Muscle of back (tissue), 11 donors: ENCODE results near the gene FGD2. TPM values are rescaled to one million over a fixed set of nuclear protein-coding genes. Genes with fewer than 3 reads are reported as not detected.
"Not testable (repeated sequence)": the region's sequence is repeated elsewhere in the genome, so short reads cannot be mapped to it uniquely, and the experiment has no call there.

ENCODE experiments used
- DNase-seq, 3 donors: peaks; one replicate each; pipeline versions ENCODE4 v3.0.0 to v3.0.0-alpha.2; 2013
- polyA plus RNA-seq, 10 donors: library from polyadenylated mRNA; unstranded; fragments of 120-200 nt; gene quantifications; one replicate each; pipeline ENCODE4 v1.2.1, GENCODE V29; 2013; ENCODE audit not compliant: insufficient read length in 10 of 10

The FGD2 gene
- polyA plus RNA-seq, 10 donors: 2.0 to 6.3 (median 3.4) TPM

DNA sequence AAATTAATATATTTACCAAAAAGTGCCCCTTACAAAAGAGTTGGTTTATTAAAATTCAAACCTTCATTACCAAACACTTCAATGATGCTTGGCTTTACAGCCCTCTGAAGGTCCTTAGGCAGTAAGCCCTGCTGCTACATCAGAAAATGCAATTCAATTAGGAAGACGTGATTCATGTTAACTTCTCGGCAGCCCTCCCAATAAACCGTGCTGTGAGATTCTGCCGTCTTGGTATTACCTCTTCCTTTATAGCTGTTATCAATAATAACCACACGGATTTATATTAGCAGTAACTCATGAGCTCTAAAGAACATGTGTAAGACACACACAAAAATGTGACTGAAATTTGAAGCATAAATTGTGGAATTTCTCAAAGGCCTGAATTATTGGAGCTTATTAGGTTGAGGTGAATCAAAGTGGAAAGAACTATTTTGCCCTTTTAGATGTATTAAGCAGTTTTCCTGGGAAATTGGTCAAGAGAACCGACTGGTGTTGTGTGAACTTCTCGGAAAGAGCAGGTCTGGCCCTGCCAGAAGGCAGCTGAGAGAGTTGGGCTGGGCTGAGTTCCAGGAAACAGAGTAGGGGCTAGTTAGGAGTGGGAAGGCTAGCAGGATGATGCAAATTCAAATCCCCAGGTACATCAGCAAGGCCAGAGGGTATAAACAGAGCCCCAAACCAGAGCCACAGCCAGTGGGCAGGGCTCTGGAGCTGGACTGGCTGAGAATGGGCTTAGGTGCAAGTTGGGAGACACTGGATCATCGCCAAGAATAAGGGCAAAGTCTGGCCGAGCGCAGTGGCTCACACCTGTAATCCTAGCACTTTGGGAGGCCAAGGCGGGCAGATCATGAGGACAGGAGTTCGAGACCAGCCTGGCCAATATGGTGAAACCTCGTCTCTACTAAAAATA lies 33.1 kb downstream of the FGD2 start:
- DNase-seq: peak; percentile 73 to 91 (median 90)

DNA sequence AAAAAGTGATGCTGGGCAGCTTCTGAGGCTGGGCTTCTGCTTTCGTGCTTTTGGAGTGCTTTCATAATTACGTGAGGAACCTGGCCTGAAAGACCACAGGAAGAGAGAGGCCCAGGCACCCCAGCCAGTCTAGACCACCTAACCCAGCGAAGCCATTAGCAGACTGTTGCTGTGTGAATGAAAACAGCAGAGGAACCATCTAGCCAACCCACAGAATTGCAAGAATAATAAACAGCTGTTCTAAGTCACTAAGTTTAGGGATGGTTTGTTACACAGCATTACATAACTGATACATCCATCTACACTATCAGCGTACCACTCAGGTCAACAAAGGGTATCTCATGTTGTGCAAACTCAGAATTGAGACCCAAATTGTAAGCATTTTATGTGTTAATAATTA lies 34.5 kb downstream of the FGD2 start:
- DNase-seq: no peak

GRCh38 chr6:37041521-37041920 lies 36.1 kb downstream of the FGD2 start:
- DNase-seq: no peak

DNA sequence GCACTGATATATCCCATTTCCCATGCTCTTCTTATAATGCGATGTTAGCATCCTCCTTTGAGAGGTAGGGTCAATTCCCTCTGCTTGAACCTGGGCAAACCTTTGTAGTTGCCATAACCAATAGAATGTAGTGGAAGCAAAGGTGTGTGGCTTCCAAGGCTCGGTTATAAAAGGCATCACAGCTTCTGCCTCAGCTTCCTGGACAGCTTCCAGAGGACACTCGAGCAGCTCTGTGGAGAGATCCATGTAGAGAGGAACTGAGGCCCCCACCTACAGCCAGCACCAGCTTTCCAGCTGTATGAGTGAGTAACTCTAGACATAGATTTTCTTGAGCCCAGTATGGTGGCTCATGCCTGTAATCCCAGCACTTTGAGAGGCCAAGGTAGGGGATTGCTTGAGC lies 36.7 kb downstream of the FGD2 start:
- no peak for DNase-seq

DNA sequence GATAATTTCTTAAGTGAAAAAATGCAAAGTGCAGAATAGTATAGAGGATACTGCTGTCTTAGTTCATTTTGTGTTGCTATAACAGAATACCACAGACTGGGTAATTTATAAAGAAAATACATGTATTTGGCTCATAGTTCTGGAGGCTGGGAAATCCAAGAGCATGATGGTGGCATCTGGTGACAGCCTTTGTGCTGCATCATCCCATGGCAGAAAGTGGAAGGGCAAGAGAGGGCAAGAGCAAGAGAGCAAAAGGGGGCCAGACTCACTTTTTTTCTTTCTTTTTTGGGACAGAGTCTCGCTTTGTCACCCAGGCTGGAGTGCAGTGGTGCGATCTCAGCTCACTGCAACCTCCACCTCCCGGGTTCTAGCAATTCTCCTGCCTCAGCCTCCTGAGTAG lies 37.6 kb downstream of the FGD2 start:
- DNase-seq: not testable (repeated sequence)

- no peak for DNase-seq
These were observed 41.9 kb downstream of the FGD2 start for GRCh38 chr6:37047346-37047688.

DNA sequence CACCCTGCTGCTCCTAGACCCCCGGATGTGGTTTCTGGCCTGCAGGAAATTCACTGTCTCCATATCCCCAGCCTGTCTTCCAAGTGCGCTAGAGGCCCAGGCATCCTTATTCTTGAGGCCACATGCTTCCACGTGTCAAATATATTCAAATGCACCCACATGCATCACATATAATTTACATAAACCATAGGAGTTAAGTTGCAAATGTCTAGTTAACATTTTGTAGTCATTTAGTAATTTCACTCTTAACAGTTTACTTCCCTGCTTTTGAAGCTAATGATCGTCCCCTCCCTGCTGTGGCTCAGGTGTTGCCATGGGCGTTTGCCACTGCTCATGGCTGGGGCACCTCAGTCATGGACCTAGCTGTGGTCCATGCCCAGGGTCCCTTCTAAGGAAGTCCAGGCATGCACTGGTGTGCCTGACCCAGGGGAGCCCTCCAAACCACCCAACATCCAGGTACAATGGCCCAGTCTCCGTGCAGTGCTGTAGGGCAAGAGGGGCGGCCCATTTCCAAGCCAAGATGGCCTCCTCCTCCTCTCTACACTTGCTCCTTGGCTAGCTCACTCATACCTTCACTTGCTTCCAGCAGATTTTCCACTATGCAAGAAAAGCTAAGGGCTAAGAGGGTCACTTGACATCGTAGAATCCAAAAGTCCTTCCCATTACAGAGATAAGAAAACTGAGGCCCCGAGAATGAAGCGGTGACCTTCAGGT lies 42.4 kb downstream of the FGD2 start:
- DNase-seq: no peak

GRCh38 chr6:37048403-37048850 lies 43.0 kb downstream of the FGD2 start:
- DNase-seq: no peak

- peak; percentile 56 to 71 (median 62) for DNase-seq
These were observed 43.6 kb downstream of the FGD2 start for GRCh38 chr6:37048851-37049757.

- DNase-seq: no peak
These were observed 44.2 kb downstream of the FGD2 start for GRCh38 chr6:37049758-37050044.

GRCh38 chr6:37050045-37050853 lies 44.8 kb downstream of the FGD2 start:
- peak in 2 of 3 donors; percentile 44 to 49 for DNase-seq

DNA sequence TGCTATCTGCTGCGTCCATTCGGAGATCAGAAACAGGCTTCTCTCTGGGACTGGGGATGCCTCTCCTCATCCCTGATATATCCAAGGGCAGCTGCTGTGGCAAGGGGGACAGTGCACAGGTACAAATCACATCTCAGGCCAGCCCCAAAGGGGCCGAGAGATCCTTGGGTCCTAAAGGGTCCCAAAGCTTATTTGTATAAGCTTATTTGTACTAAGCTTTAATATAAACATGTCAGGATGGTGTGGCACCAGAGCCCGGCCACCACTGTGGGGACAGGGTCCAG lies 45.3 kb downstream of the FGD2 start:
- no peak for DNase-seq

DNA sequence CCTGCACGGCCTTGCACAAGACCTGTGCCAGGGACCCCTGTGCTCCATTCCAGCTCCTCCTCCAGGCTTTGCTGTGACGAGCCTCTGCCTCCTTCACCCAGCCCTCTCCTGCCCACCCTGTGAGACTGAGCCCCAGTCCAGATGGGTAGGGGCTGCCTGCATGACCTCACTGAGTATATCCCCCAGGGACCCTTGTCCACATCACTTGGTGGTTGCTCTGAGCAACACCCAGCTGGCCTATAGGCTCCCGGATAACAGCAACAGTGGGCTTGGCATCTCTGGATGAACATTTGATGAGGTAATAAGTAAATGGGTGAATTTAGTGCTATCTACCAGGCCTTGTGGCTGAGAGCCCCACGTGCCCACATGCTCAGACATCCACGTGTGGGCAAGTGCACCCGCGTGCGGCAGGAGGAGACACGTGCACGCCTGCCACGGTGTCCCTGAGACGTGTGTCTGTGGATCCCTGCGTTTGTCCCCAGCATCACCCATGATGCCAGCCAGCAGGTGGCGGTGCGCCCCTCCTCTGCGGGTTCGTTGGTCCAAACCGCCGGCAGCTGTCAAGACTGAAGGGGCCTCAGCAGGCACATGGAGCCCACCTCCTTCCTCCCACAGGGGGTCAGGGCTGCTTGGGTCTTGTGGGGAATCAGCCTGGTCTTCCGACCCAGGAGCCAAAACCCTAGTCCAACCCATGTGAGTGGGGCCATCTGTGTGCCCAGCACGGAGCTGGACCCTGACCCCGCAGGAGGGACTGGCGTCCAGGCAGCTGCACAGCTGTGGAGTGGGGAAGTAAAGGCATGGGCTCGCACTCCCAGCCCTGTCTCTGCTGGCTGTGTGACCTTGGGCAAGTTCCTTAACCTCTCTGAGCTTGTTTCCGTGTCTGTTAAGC lies 45.9 kb downstream of the FGD2 start:
- DNase-seq: peak; percentile 76 to 92 (median 86)

DNA sequence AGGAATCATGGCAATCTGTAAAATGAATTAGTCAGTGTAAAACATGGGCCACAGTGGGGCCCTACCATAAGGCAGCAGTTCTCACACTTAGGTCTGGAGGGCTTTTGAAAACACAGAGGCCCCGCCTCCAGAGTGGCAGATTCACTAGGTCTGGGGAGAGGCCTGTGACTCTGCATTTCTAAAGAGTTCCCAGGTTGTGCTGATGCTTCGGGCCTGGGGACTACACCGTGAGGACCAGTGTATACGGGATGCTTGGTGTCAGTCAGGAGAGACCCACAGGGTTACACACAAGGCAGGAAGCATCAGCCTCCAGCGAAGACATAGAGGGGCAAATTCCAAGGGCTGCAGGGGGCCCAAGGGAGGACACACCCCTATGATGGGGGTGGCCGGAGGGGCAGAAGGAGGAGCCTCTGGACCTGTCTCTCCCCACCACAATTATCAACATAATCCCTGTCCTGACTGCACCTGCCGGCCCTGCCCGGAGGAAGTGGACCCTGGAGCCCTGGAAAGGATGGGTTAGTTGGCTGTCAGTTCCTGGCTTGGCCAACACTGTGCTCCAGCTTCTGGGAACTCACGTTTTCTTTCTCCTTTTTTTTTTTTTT lies 46.7 kb downstream of the FGD2 start:
- no peak for DNase-seq

GRCh38 chr6:37053683-37054082 lies 48.2 kb downstream of the FGD2 start:
- no peak for DNase-seq

DNA sequence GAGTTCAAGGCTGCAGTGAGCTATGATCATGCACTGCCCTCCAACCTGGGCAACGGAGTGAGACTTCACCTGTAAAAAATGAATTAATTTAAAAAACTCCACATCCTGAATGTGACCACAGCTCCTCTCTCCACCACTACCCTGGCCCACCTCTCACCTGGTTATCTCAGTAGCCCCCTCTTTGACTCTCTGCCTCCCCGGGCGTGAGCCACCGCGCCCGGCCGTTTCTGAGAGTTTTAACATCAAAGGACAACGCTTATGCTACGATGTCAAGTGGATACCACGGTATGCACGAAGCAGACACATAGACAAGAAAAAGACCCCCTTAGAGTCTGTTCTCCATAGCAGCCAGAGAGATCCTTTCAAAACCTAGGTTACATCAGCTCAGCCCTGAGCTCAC lies 48.7 kb downstream of the FGD2 start:
- no peak for DNase-seq

DNA sequence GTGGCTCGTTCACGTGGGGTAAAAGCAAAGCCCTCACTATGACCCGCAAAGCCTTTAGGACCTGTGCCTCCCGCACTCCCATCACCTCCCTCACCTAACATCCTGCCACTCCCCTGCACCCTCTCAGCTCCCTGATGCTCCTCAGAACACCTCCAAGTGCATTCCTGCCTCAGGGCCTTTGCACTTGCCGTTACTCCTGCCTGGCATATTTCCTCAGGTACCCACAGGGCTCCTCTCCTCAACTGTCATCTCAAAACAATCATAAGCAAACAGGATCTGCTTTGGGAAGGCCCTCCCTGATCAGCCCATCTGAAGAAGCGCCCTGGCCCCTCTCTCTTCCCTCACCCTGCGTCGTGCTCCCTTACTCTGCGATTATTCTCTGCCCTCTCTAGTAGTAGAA lies 49.1 kb downstream of the FGD2 start:
- no peak for DNase-seq

- DNase-seq: no peak
These were observed 50.6 kb downstream of the FGD2 start for GRCh38 chr6:37056112-37056403.

DNA sequence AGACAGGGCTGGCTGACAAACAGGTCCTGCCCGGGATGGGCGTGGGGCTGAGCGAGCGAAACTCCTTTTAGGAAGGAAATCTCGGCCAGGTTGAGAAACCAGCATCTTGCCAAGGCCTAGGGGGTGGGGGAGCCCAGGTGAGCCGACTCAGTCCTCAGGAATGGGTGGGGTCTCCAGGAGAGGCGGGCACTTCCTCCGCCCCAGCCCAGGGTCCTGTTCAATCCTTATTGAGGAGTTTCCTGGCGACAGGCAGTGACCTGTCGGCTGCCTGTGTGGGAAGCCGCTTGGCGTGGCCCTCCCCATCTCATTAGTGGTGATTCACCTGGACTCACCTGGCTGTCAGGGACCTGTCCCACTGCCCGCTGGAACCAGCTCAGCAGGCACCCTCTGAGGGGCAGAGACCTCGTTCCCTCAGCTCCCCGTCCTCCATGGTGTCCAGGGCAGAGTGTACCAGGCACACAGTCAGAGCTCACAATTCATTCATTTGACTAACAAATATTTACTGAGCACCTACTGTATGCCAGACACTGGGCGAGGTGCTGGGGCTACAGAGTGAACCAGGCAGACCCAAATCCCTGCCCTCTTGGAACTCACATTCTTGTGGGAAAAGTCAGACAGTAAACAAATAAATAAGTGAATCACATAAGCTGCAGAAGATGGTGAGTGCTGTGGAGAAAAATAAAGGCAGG lies 51.1 kb downstream of the FGD2 start:
- DNase-seq: no peak

DNA sequence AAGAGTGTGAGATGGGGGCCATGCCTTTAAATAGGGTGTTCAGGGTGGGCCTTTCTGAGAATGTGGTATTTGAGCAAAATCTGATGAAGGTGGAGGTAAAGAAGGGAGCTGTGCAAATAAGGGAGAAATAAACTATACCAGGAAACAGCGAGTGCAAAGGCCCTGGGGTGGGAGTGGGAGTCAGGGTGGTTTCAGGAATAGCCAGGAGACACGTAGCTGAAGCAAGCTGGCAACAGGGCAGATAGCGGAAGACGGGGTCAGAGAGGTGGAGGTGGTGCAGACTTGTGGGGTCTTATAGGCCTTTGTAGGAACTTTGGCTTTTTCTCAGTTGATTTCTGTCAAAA lies 51.6 kb downstream of the FGD2 start:
- no peak for DNase-seq
